RCC 7860 (cell line): Measurements from ENCODE around the gene STAT5A.
"Not testable (repeated sequence)": the region's sequence is repeated elsewhere in the genome, so short reads cannot be mapped to it uniquely, and the experiment has no call there.

Experiments
- DNase-seq: peaks from one replicate; pipeline ENCODE4 v3.0.0-alpha.2; 2015; ENCODE audit warnings: low spot score
- FAIRE-seq: peaks from 2 replicates; lab custom pipeline; 2012; peaks lifted over from hg19 to GRCh38; lab: Jason Lieb, UNC

Gene STAT5A

GRCh38 chr17:42358434-42358833, 70.1 kb downstream of the STAT5A start:
- DNase-seq (no peak), FAIRE-seq (no peak)

GRCh38 chr17:42359133-42359532, 70.8 kb downstream of the STAT5A start:
- FAIRE-seq (no peak), DNase-seq (no peak)

DNA sequence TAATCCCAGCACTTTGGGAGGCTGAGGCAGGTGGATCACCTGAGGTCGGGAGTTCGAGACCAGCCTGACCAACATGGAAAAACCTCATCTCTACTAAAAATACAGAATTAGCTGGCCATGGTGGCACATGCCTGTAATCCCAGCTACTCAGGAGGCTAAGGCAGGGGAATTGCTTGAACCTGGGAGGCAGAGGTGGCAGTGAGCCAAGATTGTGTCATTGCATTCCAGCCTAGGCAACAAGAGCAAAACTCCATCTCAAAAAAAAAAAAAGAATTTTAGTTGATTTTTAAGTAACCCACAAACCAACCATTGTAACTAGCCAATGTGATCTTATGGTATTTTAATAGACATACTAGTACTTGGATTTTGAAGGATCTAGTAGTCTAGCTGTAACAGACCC, 72.1 kb downstream of the STAT5A start:
- not testable (repeated sequence) for FAIRE-seq, DNase-seq
